ENCODE results near the gene CDT1.

The CDT1 gene

GRCh38 chr16:88761143-88761534 lies 42.5 kb upstream of the CDT1 start:
- no peak for DNase-seq
- no peak overlapping the region for H3K4me3 ChIP-seq
- no peak for TF ChIP-seq CTCF (IDR thresholded peaks at IDR 0.05)
- H3K9me3 ChIP-seq: peaks cover 0 to 4% (median 0%) of the 10 kb centered on the region in 3 donors
- peaks cover 0 to 9% (median 5%) of the 10 kb centered on the region in 3 donors for H3K36me3 ChIP-seq
- intact Hi-C loops (cut with DNase I; ENCODE audit: low total_unique reads): no loop called here
- H3K27me3 ChIP-seq: no peaks in the 10 kb centered on the region
- peaks cover 0 to 65% (median 0%) of the 10 kb centered on the region in 4 donors for H3K4me1 ChIP-seq
- H3K27ac ChIP-seq: no peak overlapping the region

- no peaks in the 10 kb centered on the region for H3K27me3 ChIP-seq
- intact Hi-C loops (cut with DNase I; ENCODE audit: low total_unique reads): no loop called here
- TF ChIP-seq CTCF (IDR thresholded peaks at IDR 0.05): no peak
- no peak overlapping the region for H3K27ac ChIP-seq
- H3K36me3 ChIP-seq: peaks cover 0 to 9% (median 5%) of the 10 kb centered on the region in 3 donors
- H3K4me3 ChIP-seq: no peak overlapping the region
- DNase-seq: no peak
- H3K9me3 ChIP-seq: peaks cover 0 to 4% (median 0%) of the 10 kb centered on the region in 3 donors
- H3K4me1 ChIP-seq: peaks cover 0 to 72% (median 0%) of the 10 kb centered on the region in 4 donors
These were observed 41.8 kb upstream of the CDT1 start for GRCh38 chr16:88761830-88762229.

- DNase-seq: no peak
- peaks cover 0 to 9% (median 5%) of the 10 kb centered on the region in 3 donors for H3K36me3 ChIP-seq
- H3K4me3 ChIP-seq: no peak overlapping the region
- TF ChIP-seq CTCF (IDR thresholded peaks at IDR 0.05): no peak
- H3K27ac ChIP-seq: no peak overlapping the region
- H3K9me3 ChIP-seq: peaks cover 0 to 4% (median 0%) of the 10 kb centered on the region in 3 donors
- intact Hi-C loops (cut with DNase I; ENCODE audit: low total_unique reads): no loop called here
- H3K27me3 ChIP-seq: no peaks in the 10 kb centered on the region
- H3K4me1 ChIP-seq: peaks cover 0 to 76% (median under 1%) of the 10 kb centered on the region in 4 donors
These were observed 41.2 kb upstream of the CDT1 start for GRCh38 chr16:88762258-88762870.

- no peak overlapping the region for H3K4me3 ChIP-seq
- H3K27me3 ChIP-seq: no peaks in the 10 kb centered on the region
- H3K9me3 ChIP-seq: peaks cover 0 to 4% (median 0%) of the 10 kb centered on the region in 3 donors
- H3K36me3 ChIP-seq: peaks cover 0 to 9% (median 5%) of the 10 kb centered on the region in 3 donors
- no peak for TF ChIP-seq CTCF (IDR thresholded peaks at IDR 0.05)
- no peak for DNase-seq
- H3K27ac ChIP-seq: no peak overlapping the region
- peaks cover 0 to 81% (median 4%) of the 10 kb centered on the region in 4 donors for H3K4me1 ChIP-seq
- intact Hi-C loops (cut with DNase I; ENCODE audit: low total_unique reads): no loop called here
These were observed 40.6 kb upstream of the CDT1 start for GRCh38 chr16:88762941-88763340.

- intact Hi-C loops (cut with DNase I; ENCODE audit: low total_unique reads): no loop called here
- Histone ChIP-seq H3K4me3 (no peak overlapping the region), H3K27me3 (no peaks in the 10 kb centered on the region), H3K27ac (no peak overlapping the region), H3K4me1 (peaks cover 0 to 88% (median 11%) of the 10 kb centered on the region in 4 donors), H3K36me3 (peaks cover 0 to 9% (median 5%) of the 10 kb centered on the region in 3 donors), H3K9me3 (peaks cover 0 to 4% (median 0%) of the 10 kb centered on the region in 3 donors)
- TF ChIP-seq CTCF (IDR thresholded peaks at IDR 0.05): no peak
- DNase-seq: no peak
These were observed 40.0 kb upstream of the CDT1 start for GRCh38 chr16:88763502-88764053.

All from tibial artery (tissue), 4 donors.